Effector memory CD4-positive, alpha-beta T cell (primary cell): Measurements from ENCODE around the gene COL23A1.

Source experiments
- DNase-seq, 3 donors: peaks; one replicate each; pipeline ENCODE4 v3.0.0-alpha.2; 2020
- H3K27ac ChIP-seq: 2 replicates; pipeline ENCODE4 v1.7.0; 2013; ENCODE audit warnings: mild to moderate bottlenecking, low read length, moderate library complexity; ENCODE audit not compliant: insufficient read depth, poor library complexity, severe bottlenecking
- H3K27me3 ChIP-seq: replicated peaks from 2 replicates; pipeline ENCODE4 v1.7.0; 2013; ENCODE audit warnings: mild to moderate bottlenecking, low read length; ENCODE audit not compliant: insufficient read depth, control insufficient read depth, poor library complexity, severe bottlenecking
- H3K36me3 ChIP-seq: 2 replicates; pipeline ENCODE4 v1.7.0; 2013; ENCODE audit warnings: mild to moderate bottlenecking, low read length, moderate library complexity; ENCODE audit not compliant: control insufficient read depth, insufficient read depth
- H3K4me1 ChIP-seq: 2 replicates; pipeline ENCODE4 v1.7.0; 2013; ENCODE audit warnings: low read length, mild to moderate bottlenecking; ENCODE audit not compliant: control insufficient read depth, insufficient read depth, poor library complexity, severe bottlenecking
- H3K4me3 ChIP-seq: 2 replicates; pipeline ENCODE4 v1.7.0; 2013; ENCODE audit warnings: low read length, low read depth, mild to moderate bottlenecking; ENCODE audit not compliant: insufficient read depth, poor library complexity, severe bottlenecking
- H3K9me3 ChIP-seq: 2 replicates; pipeline ENCODE4 v1.7.0; 2013; ENCODE audit warnings: mild to moderate bottlenecking, low read length, moderate library complexity; ENCODE audit not compliant: control insufficient read depth

COL23A1 gene

GRCh38 chr5:178420354-178420781 lies 169.8 kb downstream of the COL23A1 start:
- no peaks in the 10 kb centered on the region for H3K9me3 ChIP-seq
- H3K36me3 ChIP-seq: no peaks in the 10 kb centered on the region
- no peaks in the 10 kb centered on the region for H3K27me3 ChIP-seq
- H3K27ac ChIP-seq: no peak overlapping the region
- H3K4me1 ChIP-seq: no peaks in the 10 kb centered on the region
- DNase-seq: no peak
- no peak overlapping the region for H3K4me3 ChIP-seq

DNA sequence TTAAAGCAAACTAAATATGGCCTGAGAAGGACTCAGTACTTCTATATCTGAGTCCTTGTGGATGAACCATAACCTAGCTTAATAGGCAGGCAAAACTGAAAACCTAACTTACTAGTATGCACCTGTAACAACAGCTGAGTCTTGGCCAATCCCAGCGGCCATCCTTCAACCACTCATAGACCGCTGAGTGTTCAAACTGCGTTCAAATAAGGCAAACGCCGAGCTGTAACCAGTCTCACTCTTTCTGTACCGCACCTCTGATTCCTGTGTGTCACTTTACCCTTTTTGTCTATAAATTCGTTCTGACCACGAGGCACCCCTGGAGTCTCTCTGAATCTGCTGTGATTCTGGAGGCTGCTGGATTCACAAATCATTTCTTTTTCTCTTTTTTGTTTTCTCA lies 170.5 kb downstream of the COL23A1 start:
- Histone ChIP-seq H3K27ac (no peak overlapping the region), H3K4me1 (no peaks in the 10 kb centered on the region), H3K9me3 (no peaks in the 10 kb centered on the region), H3K36me3 (no peaks in the 10 kb centered on the region), H3K27me3 (no peaks in the 10 kb centered on the region), H3K4me3 (no peak overlapping the region)
- DNase-seq: no peak

- Histone ChIP-seq H3K4me3 (no peak overlapping the region), H3K36me3 (no peaks in the 10 kb centered on the region), H3K27ac (no peak overlapping the region), H3K27me3 (no peaks in the 10 kb centered on the region), H3K9me3 (no peaks in the 10 kb centered on the region), H3K4me1 (no peaks in the 10 kb centered on the region)
- DNase-seq: no peak
Measured at GRCh38 chr5:178419196-178419595, 171.0 kb downstream of the COL23A1 start.

DNA sequence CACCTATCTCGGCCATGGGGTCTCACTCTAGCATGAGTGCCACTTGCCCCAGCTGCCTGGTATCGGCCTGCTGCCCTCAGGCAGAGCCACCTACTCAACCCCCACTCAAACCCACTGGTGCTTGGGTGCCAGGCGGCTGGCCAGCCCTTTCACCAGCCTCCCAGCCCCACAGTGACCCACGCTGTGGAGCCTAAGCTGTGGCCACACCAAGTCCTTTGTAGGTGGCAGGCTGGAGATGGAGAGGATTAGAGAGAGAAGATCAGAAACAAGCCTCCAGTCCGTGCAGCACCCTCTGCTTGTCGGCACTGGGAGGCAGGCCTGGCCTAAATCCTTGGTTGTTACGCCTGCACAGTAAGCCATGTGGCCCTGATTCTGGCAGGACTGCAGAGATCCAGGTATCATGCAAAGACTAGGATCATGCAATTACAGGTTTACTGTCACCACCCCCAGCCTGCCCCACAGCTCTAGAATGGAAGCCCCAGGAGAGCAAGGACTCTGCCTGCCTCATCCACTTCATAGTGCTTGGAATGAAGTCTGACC lies 171.7 kb downstream of the COL23A1 start:
- no peaks in the 10 kb centered on the region for H3K4me1 ChIP-seq
- H3K9me3 ChIP-seq: no peaks in the 10 kb centered on the region
- H3K4me3 ChIP-seq: no peak overlapping the region
- no peak for DNase-seq
- no peak overlapping the region for H3K27ac ChIP-seq
- H3K36me3 ChIP-seq: no peaks in the 10 kb centered on the region
- H3K27me3 ChIP-seq: no peaks in the 10 kb centered on the region

DNA sequence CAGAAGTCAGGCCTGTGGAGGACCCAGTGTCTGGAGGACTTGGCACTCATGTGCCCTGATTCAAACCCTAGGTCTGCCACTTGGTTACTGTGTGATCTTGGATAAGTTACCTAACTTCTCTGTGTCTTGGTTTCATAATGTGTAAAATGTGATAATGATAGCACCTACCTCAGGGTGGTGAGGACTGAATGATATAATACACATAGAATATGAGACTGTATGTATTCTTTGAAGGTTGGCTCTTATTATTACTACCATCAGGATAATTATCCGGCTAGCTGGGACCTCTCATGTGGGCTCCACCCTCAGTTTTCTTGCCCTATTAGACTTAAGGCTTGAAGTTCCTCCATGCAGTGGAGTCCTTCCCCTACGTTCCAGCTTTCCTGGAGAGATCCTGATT lies 172.2 kb downstream of the COL23A1 start:
- H3K9me3 ChIP-seq: no peaks in the 10 kb centered on the region
- no peak for DNase-seq
- H3K27me3 ChIP-seq: no peaks in the 10 kb centered on the region
- H3K27ac ChIP-seq: no peak overlapping the region
- no peak overlapping the region for H3K4me3 ChIP-seq
- no peaks in the 10 kb centered on the region for H3K4me1 ChIP-seq
- H3K36me3 ChIP-seq: no peaks in the 10 kb centered on the region

GRCh38 chr5:178417391-178417811 lies 172.8 kb downstream of the COL23A1 start:
- H3K27me3 ChIP-seq: no peaks in the 10 kb centered on the region
- no peak overlapping the region for H3K27ac ChIP-seq
- no peaks in the 10 kb centered on the region for H3K4me1 ChIP-seq
- H3K9me3 ChIP-seq: no peaks in the 10 kb centered on the region
- no peak for DNase-seq
- no peak overlapping the region for H3K4me3 ChIP-seq
- no peaks in the 10 kb centered on the region for H3K36me3 ChIP-seq

DNA sequence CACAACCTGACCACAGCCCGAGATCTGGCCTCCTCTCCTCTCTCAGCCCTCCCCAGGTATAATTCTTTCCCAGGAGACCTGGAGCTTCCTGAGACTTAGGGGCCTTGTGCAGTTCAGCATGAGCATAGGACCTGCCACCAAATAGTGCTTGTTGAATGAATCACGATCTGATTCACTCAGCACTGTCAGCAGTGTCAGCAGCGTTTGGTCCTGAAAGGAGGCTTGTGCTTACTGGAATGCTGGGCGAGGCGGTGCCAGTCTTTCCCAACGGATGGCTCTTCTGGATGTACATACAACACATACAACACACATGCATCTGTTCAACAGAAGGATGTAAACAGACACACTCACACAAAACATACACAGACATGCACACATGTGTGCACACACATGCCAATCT lies 173.3 kb downstream of the COL23A1 start:
- Histone ChIP-seq H3K4me1 (no peaks in the 10 kb centered on the region), H3K9me3 (no peaks in the 10 kb centered on the region), H3K4me3 (no peak overlapping the region), H3K27me3 (no peaks in the 10 kb centered on the region), H3K27ac (no peak overlapping the region), H3K36me3 (no peaks in the 10 kb centered on the region)
- DNase-seq: no peak

DNA sequence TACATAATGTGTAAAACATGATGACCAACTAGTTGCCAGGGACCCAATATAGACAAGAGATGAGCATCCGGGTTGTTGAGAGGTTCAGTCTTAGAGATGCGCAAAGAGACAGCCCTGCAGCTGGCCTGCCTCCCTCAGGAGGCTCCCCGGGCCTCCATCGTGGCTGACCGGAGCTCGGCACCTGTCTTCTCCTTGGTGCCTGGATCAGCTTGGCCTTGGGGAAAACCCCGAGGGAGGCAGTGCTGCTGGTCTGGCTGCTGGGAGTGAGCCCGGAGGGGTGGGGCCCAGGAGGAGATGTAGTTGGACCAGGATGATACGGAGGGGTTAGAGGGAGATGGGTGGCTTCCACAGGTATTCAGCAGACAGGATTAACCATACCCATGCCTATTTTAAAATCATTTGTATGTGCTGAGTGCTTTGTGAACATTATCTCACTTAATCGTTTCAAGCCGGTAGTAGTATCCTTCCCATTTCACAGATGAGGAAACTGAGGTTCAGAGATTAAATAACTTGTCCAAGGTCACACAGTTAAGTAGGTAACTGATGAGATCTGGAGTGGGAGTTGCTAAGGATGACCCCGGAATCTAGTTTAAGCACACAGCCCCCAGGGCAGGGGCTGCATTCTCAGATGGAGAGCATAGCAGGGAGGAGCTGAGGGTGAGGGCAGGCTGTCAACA lies 173.8 kb downstream of the COL23A1 start:
- no peak for DNase-seq
- no peaks in the 10 kb centered on the region for H3K4me1 ChIP-seq
- no peaks in the 10 kb centered on the region for H3K9me3 ChIP-seq
- no peaks in the 10 kb centered on the region for H3K36me3 ChIP-seq
- no peaks in the 10 kb centered on the region for H3K27me3 ChIP-seq
- H3K27ac ChIP-seq: no peak overlapping the region
- no peak overlapping the region for H3K4me3 ChIP-seq

- no peaks in the 10 kb centered on the region for H3K9me3 ChIP-seq
- H3K27me3 ChIP-seq: no peaks in the 10 kb centered on the region
- H3K36me3 ChIP-seq: no peaks in the 10 kb centered on the region
- no peak for DNase-seq
- no peak overlapping the region for H3K27ac ChIP-seq
- no peaks in the 10 kb centered on the region for H3K4me1 ChIP-seq
- H3K4me3 ChIP-seq: no peak overlapping the region
Measured at GRCh38 chr5:178415353-178415752, 174.8 kb downstream of the COL23A1 start.

GRCh38 chr5:178413988-178414387 lies 176.2 kb downstream of the COL23A1 start:
- DNase-seq: no peak
- H3K4me1 ChIP-seq: no peaks in the 10 kb centered on the region
- H3K9me3 ChIP-seq: no peaks in the 10 kb centered on the region
- H3K27me3 ChIP-seq: no peaks in the 10 kb centered on the region
- H3K36me3 ChIP-seq: no peaks in the 10 kb centered on the region
- no peak overlapping the region for H3K27ac ChIP-seq
- no peak overlapping the region for H3K4me3 ChIP-seq
